ENCODE data around the gene GBP7.

GRCh38 chr1:89100412-89100811, 75.4 kb downstream of the GBP7 start:
- TF ChIP-seq CTCF (IDR thresholded peaks at IDR 0.05) (no peak), EP300 (IDR thresholded peaks at IDR 0.05) (no peak)
